SK-N-SH treated with all-trans-retinoic acid at 6 μM for 48 hours (cell line): Measurements from ENCODE around the gene PRKAG1.
A peak's percentile ranks its signal among the peaks of the same experiment; 100 is the strongest.

Experiments
- ATAC-seq: fragments of 200-7000 bp; cut with Tn5 transposase; 3 replicates; pipeline ENCODE4 v1.9.1; 2020; ENCODE audit warnings: mild to moderate bottlenecking, moderate library complexity
- ARNTL ChIP-seq: fragments of 450-650 bp; formaldehyde crosslinking; IDR thresholded peaks from 2 replicates; pipeline ENCODE4 v1.5.0; 2020; ENCODE audit warnings: low read depth, mild to moderate bottlenecking, moderate library complexity, borderline replicate concordance
- BACH2 ChIP-seq: fragments of 250-450 bp; sonication (Bioruptor Pico); IDR thresholded peaks from 2 replicates; pipeline ENCODE4 v1.9.0; 2021; ENCODE audit warnings: mild to moderate bottlenecking, borderline replicate concordance
- CSDC2 ChIP-seq: fragments of 250-450 bp; sonication (Bioruptor Pico); IDR thresholded peaks from 2 replicates; pipeline ENCODE4 v1.5.0; 2020; ENCODE audit warnings: mild to moderate bottlenecking, moderate library complexity
- ESRRG ChIP-seq: fragments of 250-450 bp; sonication (Bioruptor Pico); IDR thresholded peaks from 2 replicates; pipeline ENCODE4 v1.6.1; 2021; ENCODE audit warnings: mild to moderate bottlenecking
- GLIS3 ChIP-seq: fragments of 250-450 bp; sonication (Bioruptor Pico); IDR thresholded peaks from 2 replicates; pipeline ENCODE4 v1.5.0; 2020; ENCODE audit warnings: mild to moderate bottlenecking, moderate library complexity
- ISL1 ChIP-seq: fragments of 250-450 bp; sonication (Bioruptor Pico); IDR thresholded peaks from 2 replicates; pipeline ENCODE4 v2.1.2; 2022; ENCODE audit warnings: mild to moderate bottlenecking, moderate library complexity
- OSR1 ChIP-seq: fragments of 250-450 bp; sonication (Bioruptor Pico); IDR thresholded peaks from 2 replicates; pipeline ENCODE4 v1.8.0; 2022; ENCODE audit warnings: moderate library complexity, mild to moderate bottlenecking, inconsistent platforms
- PPARA ChIP-seq: fragments of 250-450 bp; sonication (Bioruptor Pico); IDR thresholded peaks from 2 replicates; pipeline ENCODE4 v1.5.0; 2020; ENCODE audit warnings: mild to moderate bottlenecking, borderline replicate concordance
- SNAI2 ChIP-seq: fragments of 250-450 bp; sonication (Bioruptor Pico); IDR thresholded peaks from 2 replicates; pipeline ENCODE4 v1.5.0; 2020; ENCODE audit warnings: mild to moderate bottlenecking, moderate library complexity
- TCF4 ChIP-seq: fragments of 250-450 bp; sonication (Bioruptor Pico); IDR thresholded peaks from 2 replicates; pipeline ENCODE4 v1.8.0; 2021; ENCODE audit warnings: mild to moderate bottlenecking, moderate library complexity, borderline replicate concordance
- TOX ChIP-seq: fragments of 250-450 bp; sonication (Bioruptor Pico); IDR thresholded peaks from 2 replicates; pipeline ENCODE4 v1.8.0; 2021; ENCODE audit warnings: mild to moderate bottlenecking, moderate library complexity, borderline replicate concordance
- ZC3H10 ChIP-seq: fragments of 250-450 bp; sonication (Bioruptor Pico); IDR thresholded peaks from 2 replicates; pipeline ENCODE4 v1.5.1; 2021; ENCODE audit warnings: mild to moderate bottlenecking, moderate library complexity
- ZFP30 ChIP-seq: fragments of 450-650 bp; formaldehyde crosslinking; IDR thresholded peaks from 2 replicates; pipeline ENCODE4 v1.5.0; 2022; ENCODE audit warnings: mild to moderate bottlenecking, moderate library complexity
- ZNF565 ChIP-seq: fragments of 450-650 bp; formaldehyde crosslinking; conservative IDR thresholded peaks from 2 replicates; pipeline ENCODE4 v1.5.0; 2020; ENCODE audit warnings: low read depth, mild to moderate bottlenecking, moderate library complexity
- ZNF70 ChIP-seq: fragments of 450-650 bp; formaldehyde crosslinking; IDR thresholded peaks from 2 replicates; pipeline ENCODE4 v1.5.0; 2020; ENCODE audit warnings: mild to moderate bottlenecking, moderate library complexity
- ZNF8 ChIP-seq: fragments of 450-650 bp; formaldehyde crosslinking; IDR thresholded peaks from 2 replicates; pipeline ENCODE4 v1.5.0; 2020; ENCODE audit warnings: mild to moderate bottlenecking, moderate library complexity
- TF ChIP-seq, protein P1 (sequence below): fragments of 250-450 bp; sonication (Bioruptor Pico); IDR thresholded peaks from 2 replicates; pipeline ENCODE4 v1.5.0; 2020; ENCODE audit warnings: mild to moderate bottlenecking, moderate library complexity
- TF ChIP-seq, protein P2 (sequence below): fragments of 250-450 bp; sonication (Bioruptor Pico); IDR thresholded peaks from 2 replicates; pipeline ENCODE4 v1.5.1; 2021; ENCODE audit warnings: mild to moderate bottlenecking, moderate library complexity
- TF ChIP-seq, protein P3 (sequence below): fragments of 250-450 bp; sonication (Bioruptor Pico); IDR thresholded peaks from 2 replicates; pipeline ENCODE4 v1.8.0; 2020; ENCODE audit warnings: mild to moderate bottlenecking, moderate library complexity, borderline replicate concordance

The PRKAG1 gene

DNA sequence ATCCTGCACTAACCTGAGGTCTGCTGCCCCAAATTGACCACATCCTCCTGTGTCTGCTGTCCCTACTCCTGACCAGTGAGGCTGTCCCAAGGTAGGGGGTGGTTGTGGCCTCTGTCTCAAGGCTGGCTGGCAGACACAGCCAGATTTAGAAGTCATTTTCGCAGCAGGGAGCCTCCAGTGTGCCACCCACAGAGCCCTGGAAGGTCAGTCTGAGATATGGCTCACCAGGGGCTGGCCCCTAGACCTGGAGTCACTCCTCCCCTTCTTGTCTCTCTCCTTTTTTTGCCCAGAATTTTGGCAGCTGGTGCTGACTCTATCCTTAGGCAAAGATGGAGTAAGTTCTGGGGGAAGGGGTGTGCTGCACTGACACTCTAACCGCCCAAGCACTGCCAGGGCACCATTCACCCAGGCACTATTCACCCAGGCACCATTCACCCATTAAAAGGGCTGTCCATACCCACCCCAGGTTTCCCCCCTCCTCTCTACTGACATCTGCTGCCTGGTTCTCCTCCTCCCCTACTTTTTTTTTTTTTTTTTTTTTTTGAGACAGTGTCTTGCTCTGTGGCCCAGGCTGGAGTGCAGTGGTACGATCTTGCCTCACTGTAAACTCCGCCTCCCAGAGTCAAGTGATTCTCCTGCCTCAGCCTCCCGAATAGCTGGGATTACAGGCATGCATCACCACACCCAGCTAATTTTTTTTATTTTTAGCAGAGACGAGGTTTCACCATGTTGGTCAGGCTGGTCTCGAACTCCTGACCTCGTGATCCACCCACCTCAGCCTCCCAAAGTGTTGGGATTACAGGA lies 27.1 kb downstream of the PRKAG1 start (continued):
- no peak for TF ChIP-seq ZNF565 (CRISPR knock-in tag)
- TF ChIP-seq ZNF70: no peak
- TF ChIP-seq ZC3H10 (CRISPR knock-in tag): no peak
- no peak for TF ChIP-seq CSDC2 (CRISPR knock-in tag)

DNA sequence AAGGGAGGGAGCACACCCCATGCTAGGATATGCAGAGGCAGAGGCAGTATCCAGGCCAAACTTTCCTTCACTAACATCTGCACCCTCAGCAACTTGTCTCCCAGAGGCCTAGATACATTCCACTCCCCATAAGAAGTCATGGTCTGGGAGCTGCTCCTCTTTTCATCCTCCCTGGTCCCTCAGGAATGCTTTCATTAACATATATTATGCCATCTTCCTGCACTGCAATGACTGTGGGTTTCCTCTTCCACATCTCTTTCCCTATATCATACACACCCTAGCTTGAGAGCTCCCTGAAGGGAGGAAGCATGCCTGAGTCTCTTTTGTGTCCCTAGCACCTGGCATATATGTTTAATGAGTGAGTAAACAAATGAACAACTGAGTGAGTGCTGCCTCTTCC lies 28.0 kb downstream of the PRKAG1 start:
- no peak for ATAC-seq
- TF ChIP-seq CSDC2 (CRISPR knock-in tag) (no peak), ZNF8 (CRISPR knock-in tag) (no peak), ZFP30 (no peak), ESRRG (CRISPR knock-in tag) (no peak), SNAI2 (CRISPR knock-in tag) (no peak), ZNF70 (no peak), ISL1 (CRISPR knock-in tag) (no peak), ZNF565 (CRISPR knock-in tag) (no peak), ARNTL (CRISPR knock-in tag) (no peak), OSR1 (CRISPR knock-in tag) (no peak), TOX (CRISPR knock-in tag) (no peak), TCF4 (CRISPR knock-in tag) (no peak)
- TF ChIP-seq, protein P1, sequence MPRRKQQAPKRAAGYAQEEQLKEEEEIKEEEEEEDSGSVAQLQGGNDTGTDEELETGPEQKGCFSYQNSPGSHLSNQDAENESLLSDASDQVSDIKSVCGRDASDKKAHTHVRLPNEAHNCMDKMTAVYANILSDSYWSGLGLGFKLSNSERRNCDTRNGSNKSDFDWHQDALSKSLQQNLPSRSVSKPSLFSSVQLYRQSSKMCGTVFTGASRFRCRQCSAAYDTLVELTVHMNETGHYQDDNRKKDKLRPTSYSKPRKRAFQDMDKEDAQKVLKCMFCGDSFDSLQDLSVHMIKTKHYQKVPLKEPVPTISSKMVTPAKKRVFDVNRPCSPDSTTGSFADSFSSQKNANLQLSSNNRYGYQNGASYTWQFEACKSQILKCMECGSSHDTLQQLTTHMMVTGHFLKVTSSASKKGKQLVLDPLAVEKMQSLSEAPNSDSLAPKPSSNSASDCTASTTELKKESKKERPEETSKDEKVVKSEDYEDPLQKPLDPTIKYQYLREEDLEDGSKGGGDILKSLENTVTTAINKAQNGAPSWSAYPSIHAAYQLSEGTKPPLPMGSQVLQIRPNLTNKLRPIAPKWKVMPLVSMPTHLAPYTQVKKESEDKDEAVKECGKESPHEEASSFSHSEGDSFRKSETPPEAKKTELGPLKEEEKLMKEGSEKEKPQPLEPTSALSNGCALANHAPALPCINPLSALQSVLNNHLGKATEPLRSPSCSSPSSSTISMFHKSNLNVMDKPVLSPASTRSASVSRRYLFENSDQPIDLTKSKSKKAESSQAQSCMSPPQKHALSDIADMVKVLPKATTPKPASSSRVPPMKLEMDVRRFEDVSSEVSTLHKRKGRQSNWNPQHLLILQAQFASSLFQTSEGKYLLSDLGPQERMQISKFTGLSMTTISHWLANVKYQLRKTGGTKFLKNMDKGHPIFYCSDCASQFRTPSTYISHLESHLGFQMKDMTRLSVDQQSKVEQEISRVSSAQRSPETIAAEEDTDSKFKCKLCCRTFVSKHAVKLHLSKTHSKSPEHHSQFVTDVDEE (CRISPR knock-in tag): no peak
- TF ChIP-seq, protein P2, sequence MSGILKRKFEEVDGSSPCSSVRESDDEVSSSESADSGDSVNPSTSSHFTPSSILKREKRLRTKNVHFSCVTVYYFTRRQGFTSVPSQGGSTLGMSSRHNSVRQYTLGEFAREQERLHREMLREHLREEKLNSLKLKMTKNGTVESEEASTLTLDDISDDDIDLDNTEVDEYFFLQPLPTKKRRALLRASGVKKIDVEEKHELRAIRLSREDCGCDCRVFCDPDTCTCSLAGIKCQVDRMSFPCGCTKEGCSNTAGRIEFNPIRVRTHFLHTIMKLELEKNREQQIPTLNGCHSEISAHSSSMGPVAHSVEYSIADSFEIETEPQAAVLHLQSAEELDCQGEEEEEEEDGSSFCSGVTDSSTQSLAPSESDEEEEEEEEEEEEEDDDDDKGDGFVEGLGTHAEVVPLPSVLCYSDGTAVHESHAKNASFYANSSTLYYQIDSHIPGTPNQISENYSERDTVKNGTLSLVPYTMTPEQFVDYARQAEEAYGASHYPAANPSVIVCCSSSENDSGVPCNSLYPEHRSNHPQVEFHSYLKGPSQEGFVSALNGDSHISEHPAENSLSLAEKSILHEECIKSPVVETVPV (CRISPR knock-in tag): no peak
- TF ChIP-seq, all 23 proteins: peak for 0

DNA sequence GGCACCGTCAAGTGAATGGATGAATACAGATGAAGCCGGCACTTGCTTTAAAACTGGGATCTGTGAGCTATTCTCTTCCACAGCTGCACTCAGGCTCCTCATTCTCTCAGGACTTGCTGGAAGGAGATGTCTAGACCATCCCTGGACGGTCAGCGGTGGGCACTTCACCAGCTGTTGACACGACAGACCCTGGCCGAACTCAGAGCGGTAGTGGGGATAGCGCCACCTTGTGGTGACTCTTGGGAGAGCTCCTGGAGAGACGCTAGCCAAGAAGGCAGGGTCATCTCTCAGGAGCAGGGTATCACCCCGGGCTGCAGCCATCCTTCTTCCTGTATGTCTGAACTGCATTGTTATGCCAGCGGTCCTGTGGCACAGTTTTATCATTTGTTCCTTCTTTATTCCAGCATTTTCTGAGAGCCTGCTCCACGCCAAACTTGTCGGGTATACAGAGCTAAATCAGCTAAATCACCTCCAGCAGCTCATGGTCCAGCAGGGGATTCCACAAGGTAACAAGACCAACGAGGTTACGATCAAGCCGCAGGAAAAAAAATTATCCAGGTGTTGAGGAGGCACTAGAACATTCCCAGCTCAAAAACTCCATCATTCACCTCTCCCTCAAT lies 30.4 kb downstream of the PRKAG1 start:
- TF ChIP-seq ZC3H10 (CRISPR knock-in tag) (no peak), ZNF565 (CRISPR knock-in tag) (no peak), ARNTL (CRISPR knock-in tag) (no peak), GLIS3 (CRISPR knock-in tag) (no peak), ZFP30 (no peak), OSR1 (CRISPR knock-in tag) (no peak), ZNF70 (no peak), ISL1 (CRISPR knock-in tag) (no peak), ZNF8 (CRISPR knock-in tag) (no peak), ESRRG (CRISPR knock-in tag) (no peak), BACH2 (CRISPR knock-in tag) (no peak), PPARA (CRISPR knock-in tag) (no peak), CSDC2 (CRISPR knock-in tag) (no peak), TOX (CRISPR knock-in tag) (no peak)
- TF ChIP-seq, protein P2 (CRISPR knock-in tag): no peak
- TF ChIP-seq, protein P1 (CRISPR knock-in tag): no peak
- TF ChIP-seq, protein P3, sequence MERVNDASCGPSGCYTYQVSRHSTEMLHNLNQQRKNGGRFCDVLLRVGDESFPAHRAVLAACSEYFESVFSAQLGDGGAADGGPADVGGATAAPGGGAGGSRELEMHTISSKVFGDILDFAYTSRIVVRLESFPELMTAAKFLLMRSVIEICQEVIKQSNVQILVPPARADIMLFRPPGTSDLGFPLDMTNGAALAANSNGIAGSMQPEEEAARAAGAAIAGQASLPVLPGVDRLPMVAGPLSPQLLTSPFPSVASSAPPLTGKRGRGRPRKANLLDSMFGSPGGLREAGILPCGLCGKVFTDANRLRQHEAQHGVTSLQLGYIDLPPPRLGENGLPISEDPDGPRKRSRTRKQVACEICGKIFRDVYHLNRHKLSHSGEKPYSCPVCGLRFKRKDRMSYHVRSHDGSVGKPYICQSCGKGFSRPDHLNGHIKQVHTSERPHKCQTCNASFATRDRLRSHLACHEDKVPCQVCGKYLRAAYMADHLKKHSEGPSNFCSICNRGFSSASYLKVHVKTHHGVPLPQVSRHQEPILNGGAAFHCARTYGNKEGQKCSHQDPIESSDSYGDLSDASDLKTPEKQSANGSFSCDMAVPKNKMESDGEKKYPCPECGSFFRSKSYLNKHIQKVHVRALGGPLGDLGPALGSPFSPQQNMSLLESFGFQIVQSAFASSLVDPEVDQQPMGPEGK (CRISPR knock-in tag): no peak
- peak; percentile 86 for ATAC-seq
